ENCODE results near the gene KCTD20. TPM values are rescaled to one million over a fixed set of nuclear protein-coding genes. Genes with fewer than 3 reads are reported as not detected.
A peak's percentile ranks its signal among the peaks of the same experiment; 100 is the strongest.

Gene KCTD20
- total and polyA plus RNA-seq, 9 of the 15 experiments (the other 6 are each of a cell fraction or from before 2014, with no cell fraction given), result 28.9 to 160 (median 70.6) TPM

DNA sequence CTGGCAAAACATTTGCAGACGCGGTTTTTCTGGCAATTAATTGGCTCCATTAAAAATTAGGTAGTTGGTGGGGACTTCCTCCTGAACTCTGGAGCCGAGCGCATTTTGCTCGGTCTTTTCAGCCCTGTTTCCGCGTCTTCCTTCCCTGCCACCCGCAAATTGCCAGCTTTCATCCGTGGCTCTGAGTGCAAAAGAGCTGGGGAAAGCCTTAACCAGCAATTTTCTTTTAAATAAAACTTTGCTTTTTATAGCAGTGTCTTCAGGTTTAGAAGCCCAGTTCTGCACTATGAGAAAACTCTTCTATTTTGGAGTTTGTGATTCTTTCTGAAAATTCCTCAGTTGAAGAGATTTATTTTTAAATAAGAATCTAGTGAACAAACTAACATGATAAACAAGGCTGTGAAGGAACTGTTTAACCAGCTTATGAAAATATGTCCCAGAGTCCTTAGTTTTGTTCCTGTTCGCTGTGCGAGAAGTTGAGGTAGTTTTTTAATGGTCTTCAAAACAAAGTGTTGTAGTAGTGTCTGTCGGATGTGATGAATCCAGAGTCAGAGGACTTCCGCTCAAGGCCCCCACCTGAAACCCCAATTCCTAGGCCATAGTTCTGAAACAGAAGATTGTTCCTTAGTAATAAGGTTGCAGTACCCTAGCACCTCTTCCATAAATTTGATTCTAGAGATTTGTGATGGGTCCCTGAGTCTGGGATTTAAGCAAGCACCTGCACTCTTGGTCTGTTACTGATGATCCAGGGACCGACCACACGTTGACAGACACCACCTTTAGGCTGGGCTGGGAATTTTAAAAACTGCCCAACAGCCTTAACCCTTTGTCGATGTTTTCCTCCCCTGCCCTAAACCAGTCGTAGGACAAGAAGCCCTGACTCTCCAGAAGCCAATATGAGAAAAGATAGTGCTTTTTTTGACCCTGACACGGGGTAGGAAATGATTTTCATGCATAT is 950 bp downstream of the KCTD20 start (continued):
- TF ChIP-seq, protein P1, sequence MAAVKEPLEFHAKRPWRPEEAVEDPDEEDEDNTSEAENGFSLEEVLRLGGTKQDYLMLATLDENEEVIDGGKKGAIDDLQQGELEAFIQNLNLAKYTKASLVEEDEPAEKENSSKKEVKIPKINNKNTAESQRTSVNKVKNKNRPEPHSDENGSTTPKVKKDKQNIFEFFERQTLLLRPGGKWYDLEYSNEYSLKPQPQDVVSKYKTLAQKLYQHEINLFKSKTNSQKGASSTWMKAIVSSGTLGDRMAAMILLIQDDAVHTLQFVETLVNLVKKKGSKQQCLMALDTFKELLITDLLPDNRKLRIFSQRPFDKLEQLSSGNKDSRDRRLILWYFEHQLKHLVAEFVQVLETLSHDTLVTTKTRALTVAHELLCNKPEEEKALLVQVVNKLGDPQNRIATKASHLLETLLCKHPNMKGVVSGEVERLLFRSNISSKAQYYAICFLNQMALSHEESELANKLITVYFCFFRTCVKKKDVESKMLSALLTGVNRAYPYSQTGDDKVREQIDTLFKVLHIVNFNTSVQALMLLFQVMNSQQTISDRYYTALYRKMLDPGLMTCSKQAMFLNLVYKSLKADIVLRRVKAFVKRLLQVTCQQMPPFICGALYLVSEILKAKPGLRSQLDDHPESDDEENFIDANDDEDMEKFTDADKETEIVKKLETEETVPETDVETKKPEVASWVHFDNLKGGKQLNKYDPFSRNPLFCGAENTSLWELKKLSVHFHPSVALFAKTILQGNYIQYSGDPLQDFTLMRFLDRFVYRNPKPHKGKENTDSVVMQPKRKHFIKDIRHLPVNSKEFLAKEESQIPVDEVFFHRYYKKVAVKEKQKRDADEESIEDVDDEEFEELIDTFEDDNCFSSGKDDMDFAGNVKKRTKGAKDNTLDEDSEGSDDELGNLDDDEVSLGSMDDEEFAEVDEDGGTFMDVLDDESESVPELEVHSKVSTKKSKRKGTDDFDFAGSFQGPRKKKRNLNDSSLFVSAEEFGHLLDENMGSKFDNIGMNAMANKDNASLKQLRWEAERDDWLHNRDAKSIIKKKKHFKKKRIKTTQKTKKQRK (IDR thresholded peaks at IDR 0.05; ENCODE audit: borderline replicate concordance, low read depth, low read length), result no peak
- no peak for TF ChIP-seq TRIM28 (IDR thresholded peaks at IDR 0.05)
- no peak for TF ChIP-seq PHF8 (IDR thresholded peaks at IDR 0.05; ENCODE audit: borderline replicate concordance, low read length)
- TF ChIP-seq, protein P2, sequence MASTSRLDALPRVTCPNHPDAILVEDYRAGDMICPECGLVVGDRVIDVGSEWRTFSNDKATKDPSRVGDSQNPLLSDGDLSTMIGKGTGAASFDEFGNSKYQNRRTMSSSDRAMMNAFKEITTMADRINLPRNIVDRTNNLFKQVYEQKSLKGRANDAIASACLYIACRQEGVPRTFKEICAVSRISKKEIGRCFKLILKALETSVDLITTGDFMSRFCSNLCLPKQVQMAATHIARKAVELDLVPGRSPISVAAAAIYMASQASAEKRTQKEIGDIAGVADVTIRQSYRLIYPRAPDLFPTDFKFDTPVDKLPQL (IDR thresholded peaks at IDR 0.05; ENCODE audit: extremely low read depth, insufficient read length), result no peak
- TF ChIP-seq, protein P3, sequence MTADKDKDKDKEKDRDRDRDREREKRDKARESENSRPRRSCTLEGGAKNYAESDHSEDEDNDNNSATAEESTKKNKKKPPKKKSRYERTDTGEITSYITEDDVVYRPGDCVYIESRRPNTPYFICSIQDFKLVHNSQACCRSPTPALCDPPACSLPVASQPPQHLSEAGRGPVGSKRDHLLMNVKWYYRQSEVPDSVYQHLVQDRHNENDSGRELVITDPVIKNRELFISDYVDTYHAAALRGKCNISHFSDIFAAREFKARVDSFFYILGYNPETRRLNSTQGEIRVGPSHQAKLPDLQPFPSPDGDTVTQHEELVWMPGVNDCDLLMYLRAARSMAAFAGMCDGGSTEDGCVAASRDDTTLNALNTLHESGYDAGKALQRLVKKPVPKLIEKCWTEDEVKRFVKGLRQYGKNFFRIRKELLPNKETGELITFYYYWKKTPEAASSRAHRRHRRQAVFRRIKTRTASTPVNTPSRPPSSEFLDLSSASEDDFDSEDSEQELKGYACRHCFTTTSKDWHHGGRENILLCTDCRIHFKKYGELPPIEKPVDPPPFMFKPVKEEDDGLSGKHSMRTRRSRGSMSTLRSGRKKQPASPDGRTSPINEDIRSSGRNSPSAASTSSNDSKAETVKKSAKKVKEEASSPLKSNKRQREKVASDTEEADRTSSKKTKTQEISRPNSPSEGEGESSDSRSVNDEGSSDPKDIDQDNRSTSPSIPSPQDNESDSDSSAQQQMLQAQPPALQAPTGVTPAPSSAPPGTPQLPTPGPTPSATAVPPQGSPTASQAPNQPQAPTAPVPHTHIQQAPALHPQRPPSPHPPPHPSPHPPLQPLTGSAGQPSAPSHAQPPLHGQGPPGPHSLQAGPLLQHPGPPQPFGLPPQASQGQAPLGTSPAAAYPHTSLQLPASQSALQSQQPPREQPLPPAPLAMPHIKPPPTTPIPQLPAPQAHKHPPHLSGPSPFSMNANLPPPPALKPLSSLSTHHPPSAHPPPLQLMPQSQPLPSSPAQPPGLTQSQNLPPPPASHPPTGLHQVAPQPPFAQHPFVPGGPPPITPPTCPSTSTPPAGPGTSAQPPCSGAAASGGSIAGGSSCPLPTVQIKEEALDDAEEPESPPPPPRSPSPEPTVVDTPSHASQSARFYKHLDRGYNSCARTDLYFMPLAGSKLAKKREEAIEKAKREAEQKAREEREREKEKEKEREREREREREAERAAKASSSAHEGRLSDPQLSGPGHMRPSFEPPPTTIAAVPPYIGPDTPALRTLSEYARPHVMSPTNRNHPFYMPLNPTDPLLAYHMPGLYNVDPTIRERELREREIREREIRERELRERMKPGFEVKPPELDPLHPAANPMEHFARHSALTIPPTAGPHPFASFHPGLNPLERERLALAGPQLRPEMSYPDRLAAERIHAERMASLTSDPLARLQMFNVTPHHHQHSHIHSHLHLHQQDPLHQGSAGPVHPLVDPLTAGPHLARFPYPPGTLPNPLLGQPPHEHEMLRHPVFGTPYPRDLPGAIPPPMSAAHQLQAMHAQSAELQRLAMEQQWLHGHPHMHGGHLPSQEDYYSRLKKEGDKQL (CRISPR knock-in tag; IDR thresholded peaks at IDR 0.05; ENCODE audit: borderline replicate concordance), result no peak
- TF ChIP-seq KLF6 (CRISPR knock-in tag; IDR thresholded peaks at IDR 0.05; ENCODE audit: borderline replicate concordance), result no peak
- peak; percentile 26; the same call in 1 of the 2 replicates for TF ChIP-seq SMARCC2 (IDR thresholded peaks at IDR 0.05; ENCODE audit: low read depth)
- TF ChIP-seq ZKSCAN8 (CRISPR knock-in tag; IDR thresholded peaks at IDR 0.05), result no peak
- TF ChIP-seq, protein P4, sequence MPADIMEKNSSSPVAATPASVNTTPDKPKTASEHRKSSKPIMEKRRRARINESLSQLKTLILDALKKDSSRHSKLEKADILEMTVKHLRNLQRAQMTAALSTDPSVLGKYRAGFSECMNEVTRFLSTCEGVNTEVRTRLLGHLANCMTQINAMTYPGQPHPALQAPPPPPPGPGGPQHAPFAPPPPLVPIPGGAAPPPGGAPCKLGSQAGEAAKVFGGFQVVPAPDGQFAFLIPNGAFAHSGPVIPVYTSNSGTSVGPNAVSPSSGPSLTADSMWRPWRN (IDR thresholded peaks at IDR 0.05; ENCODE audit: low read depth), result no peak; the same call in 1 of the 2 replicates
- TF ChIP-seq, protein P5, sequence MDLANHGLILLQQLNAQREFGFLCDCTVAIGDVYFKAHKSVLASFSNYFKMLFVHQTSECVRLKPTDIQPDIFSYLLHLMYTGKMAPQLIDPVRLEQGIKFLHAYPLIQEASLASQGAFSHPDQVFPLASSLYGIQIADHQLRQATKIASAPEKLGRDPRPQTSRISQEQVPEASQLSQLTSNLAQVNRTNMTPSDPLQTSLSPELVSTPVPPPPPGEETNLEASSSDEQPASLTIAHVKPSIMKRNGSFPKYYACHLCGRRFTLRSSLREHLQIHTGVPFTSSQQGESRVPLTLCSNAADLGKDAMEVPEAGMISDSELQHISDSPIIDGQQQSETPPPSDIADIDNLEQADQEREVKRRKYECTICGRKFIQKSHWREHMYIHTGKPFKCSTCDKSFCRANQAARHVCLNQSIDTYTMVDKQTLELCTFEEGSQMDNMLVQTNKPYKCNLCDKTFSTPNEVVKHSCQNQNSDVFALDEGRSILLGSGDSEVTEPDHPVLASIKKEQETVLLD (IDR thresholded peaks at IDR 0.05), result 0 out of 2 replicates have a peak, but pooled peaks have one; percentile 16
- no peak for TF ChIP-seq PHF21A (IDR thresholded peaks at IDR 0.05; ENCODE audit: borderline replicate concordance, low read depth)
- TF ChIP-seq, protein P6, sequence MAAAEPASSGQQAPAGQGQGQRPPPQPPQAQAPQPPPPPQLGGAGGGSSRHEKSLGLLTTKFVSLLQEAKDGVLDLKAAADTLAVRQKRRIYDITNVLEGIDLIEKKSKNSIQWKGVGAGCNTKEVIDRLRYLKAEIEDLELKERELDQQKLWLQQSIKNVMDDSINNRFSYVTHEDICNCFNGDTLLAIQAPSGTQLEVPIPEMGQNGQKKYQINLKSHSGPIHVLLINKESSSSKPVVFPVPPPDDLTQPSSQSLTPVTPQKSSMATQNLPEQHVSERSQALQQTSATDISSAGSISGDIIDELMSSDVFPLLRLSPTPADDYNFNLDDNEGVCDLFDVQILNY (CRISPR knock-in tag; IDR thresholded peaks at IDR 0.05), result no peak
